B cell (primary cell): ENCODE results near the gene HOOK1.

ENCODE experiments used
- EZH2 ChIP-seq: IDR thresholded peaks from 2 replicates; pipeline ENCODE4 v1.6.1; 2012; ENCODE audit warnings: borderline replicate concordance, low read depth, mild to moderate bottlenecking, moderate library complexity, low read length; ENCODE audit not compliant: insufficient read depth, poor library complexity, severe bottlenecking
- TF ChIP-seq, protein P1 (sequence below): fragments of 200-600 bp; IDR thresholded peaks from one replicate; pipeline ENCODE4 v1.8.0; 2022; ENCODE audit warnings: antibody characterized with exemption, mild to moderate bottlenecking

DNA sequence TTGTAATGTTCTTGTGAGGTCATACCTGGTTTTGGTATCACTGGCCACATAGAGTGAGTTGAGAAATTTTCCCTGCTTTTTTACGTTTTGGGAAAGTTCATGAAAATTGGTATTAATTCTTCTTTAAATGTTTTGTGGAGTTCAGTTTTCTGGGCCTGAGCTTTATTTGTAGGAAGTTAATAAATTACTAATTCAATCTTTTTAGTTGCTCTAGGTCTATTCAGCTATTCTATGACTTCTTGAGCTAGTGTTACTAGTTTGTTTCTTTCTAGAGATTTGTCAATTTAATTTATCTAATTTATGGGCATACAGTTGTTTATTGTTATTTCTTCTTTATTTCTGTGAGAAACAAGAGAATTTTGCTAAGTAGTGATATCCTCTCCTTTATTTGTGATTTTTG lies 37.4 kb downstream of the HOOK1 start:
- TF ChIP-seq, protein P1, sequence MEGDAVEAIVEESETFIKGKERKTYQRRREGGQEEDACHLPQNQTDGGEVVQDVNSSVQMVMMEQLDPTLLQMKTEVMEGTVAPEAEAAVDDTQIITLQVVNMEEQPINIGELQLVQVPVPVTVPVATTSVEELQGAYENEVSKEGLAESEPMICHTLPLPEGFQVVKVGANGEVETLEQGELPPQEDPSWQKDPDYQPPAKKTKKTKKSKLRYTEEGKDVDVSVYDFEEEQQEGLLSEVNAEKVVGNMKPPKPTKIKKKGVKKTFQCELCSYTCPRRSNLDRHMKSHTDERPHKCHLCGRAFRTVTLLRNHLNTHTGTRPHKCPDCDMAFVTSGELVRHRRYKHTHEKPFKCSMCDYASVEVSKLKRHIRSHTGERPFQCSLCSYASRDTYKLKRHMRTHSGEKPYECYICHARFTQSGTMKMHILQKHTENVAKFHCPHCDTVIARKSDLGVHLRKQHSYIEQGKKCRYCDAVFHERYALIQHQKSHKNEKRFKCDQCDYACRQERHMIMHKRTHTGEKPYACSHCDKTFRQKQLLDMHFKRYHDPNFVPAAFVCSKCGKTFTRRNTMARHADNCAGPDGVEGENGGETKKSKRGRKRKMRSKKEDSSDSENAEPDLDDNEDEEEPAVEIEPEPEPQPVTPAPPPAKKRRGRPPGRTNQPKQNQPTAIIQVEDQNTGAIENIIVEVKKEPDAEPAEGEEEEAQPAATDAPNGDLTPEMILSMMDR, result no peak
- no peak for TF ChIP-seq EZH2
